Heart left ventricle (tissue), 13 donors: ENCODE results near the gene RHOT1.

Source experiments
- CTCF ChIP-seq, 12 donors: fragments of 200-600 bp; sonication (generic) in 4 of 12; IDR thresholded peaks; one replicate each; pipeline versions ENCODE4 v1.5.0 to v1.8.0; 2018 to 2022; ENCODE audit warnings: antibody characterized with exemption in 12 of 12, mild to moderate bottlenecking in 5 of 12
- POLR2A ChIP-seq, 2 donors: fragments of 450-650 bp; IDR thresholded peaks; one replicate each; pipeline ENCODE4 v1.6.1; 2017; ENCODE audit warnings: antibody characterized with exemption in 2 of 2, mild to moderate bottlenecking in 2 of 2, moderate library complexity in 2 of 2
- donor health status: ischemic (EF 13 %, LVEDD 7.1; RV severe dilation, severe dysfunction).
- donor health status: DM: no; HTN: yes; CAD: no.
- donor health status: DM: no; HTN: no; CAD: no.
- donor health status: ischemic (EF 25% LVEDD 6.9; RV normal size, moderate dysfunction).
- donor health status: ischemic (EF 25% LVEDD 5.7; RV mildly dilated, moderate dysfunction).
- donor health status: ischemic (EF 35%, LVEDD 5.7; RV mildly dilated, moderate dysfunction).
- donor health status: nonischemic (EF 11% LVEDD 7.7; RV severe dilation, severe dysfunction).
- donor health status: DM: yes; HTN: yes; CAD: no.
- donor health status: PGD.
- donor health status: ischemic (EF 29% LVEDD 5.4; RV normal size, mild dysfunction).
- donor health status: nonischemic (EF 23%, LVEDD 6.1; RV moderate dilation, normal function).

GRCh38 chr17:32141679-32142037, 644 bp upstream of the RHOT1 start:
- TF ChIP-seq CTCF (IDR thresholded peaks at IDR 0.05): no peak
- TF ChIP-seq POLR2A (IDR thresholded peaks at IDR 0.05): no peak
